ENCODE results near the gene STING1.
"Not testable (repeated sequence)": the region's sequence is repeated elsewhere in the genome, so short reads cannot be mapped to it uniquely, and the experiment has no call there.

STING1 gene

DNA sequence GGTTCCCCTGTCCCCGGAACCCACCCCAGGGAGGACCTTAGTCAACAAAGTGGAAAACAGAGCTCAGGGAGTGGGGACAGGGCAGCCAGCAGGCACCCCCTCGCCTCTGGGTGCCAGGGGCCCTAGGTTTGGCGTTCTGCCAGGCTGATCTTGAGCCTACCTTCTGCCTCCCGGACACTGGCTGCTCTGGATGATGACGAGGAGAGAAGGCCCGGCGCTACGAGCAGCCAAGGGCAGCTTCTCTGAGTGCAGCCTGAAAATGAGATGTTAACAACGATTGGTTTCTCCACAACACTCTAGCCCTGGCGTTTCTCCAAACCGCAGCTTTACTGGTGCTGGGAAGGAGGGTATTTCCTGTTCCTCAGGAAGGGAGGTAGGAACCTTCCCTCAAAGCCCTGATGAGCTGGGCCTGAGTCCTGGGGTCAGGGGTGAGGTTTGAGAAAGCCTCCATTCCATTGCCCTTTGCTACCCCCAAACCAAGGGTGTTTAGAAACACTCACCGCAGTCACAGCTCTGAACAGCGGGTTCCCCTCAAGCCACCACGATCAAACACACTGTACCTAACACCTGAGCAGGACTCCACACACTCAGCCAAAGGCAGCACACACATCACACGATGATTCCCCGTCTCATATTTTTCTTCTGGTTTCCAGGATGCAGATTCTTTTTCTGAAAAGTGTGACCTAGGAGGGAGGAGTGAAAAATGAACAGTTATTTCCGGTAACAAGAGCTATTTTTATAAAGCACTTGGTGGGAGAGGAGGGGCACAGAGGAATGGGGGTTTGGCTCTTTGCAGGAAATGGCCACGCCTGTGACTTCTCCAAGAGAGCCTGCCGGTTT lies at the start of gene STING1:
STING1 (minus strand) TSS at position 709 of the 840 bp plus-strand sequence. CDS start 1,054 bp downstream, outside the sequence.
- DNase-seq = peak; percentile 76 to 79

GRCh38 chr5:139531772-139532169 lies 49.2 kb upstream of the STING1 start:
- no peak for DNase-seq

DNA sequence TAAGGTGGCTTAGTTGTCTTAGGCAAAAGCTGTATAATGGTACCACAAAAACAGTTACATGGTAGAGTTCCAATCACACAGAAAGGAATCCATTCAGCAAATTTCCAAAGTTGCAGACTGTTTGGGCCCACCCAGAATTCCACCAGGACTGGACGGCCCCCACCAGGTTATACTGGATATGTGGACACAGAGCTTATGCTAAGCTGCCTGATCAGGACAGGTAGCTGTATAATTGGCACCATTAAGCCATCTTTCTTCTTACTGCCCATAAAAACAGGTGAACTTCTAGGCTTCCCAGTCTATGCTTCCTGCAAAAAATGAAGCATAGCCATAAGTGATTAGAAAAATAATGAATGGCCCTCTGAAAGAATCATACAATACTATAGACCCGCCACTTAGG lies 47.5 kb upstream of the STING1 start:
- DNase-seq = not testable (repeated sequence)

GRCh38 chr5:139528695-139529094 lies 46.1 kb upstream of the STING1 start:
- DNase-seq = not testable (repeated sequence)

GRCh38 chr5:139527896-139528467 lies 45.4 kb upstream of the STING1 start:
- DNase-seq = not testable (repeated sequence)

GRCh38 chr5:139527090-139527470 lies 44.5 kb upstream of the STING1 start:
- not testable (repeated sequence) for DNase-seq

GRCh38 chr5:139526309-139527089 lies 43.9 kb upstream of the STING1 start:
- DNase-seq = not testable (repeated sequence)

GRCh38 chr5:139525586-139526308 lies 43.2 kb upstream of the STING1 start:
- DNase-seq = not testable (repeated sequence)

GRCh38 chr5:139524940-139525585 lies 42.5 kb upstream of the STING1 start:
- DNase-seq = no peak

DNA sequence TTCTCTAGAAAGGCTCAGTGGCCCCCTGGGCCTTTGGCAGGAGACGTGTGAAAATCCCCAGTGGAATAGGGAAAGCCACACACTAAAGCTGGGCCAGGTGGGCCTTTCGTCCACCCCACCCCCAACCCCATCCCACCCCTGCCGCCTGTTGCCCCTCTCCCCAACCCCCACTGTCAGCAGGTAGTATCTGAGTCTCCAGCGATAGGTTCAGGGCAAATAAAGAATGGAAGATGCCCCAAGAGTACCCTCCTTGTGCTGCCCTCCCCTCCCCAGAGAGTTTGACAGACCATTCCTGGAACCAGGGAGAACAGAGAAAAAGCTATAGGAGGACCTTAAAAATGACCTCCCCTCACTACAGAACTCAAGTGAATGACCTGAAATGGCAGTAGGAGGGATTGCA lies 41.9 kb upstream of the STING1 start:
- DNase-seq = no peak

- DNase-seq = no peak
Measured at GRCh38 chr5:139523635-139524445, 41.3 kb upstream of the STING1 start.

- DNase-seq = peak; percentile 95 to 96
Measured at GRCh38 chr5:139517683-139518564, 35.4 kb upstream of the STING1 start.

DNA sequence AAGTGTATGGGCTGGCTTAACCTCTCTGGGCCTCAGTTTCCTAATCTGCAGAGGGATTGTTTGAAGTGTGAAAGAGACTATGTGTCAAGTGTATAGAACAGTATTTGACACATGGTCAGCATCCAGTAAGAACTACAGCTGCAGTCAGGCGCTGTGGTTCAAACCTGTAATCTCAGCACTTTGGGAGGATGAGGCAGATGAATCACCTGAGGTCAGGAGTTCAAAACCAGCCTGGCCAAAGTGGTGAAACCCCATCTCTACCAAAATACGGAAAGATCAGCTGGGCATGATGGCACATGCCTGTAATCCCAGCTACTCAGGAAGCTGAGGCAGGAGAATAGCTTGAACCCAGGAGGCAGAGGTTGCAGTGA lies 31.9 kb upstream of the STING1 start:
- DNase-seq = peak in 1 of 2 experiments; percentile 54

GRCh38 chr5:139513852-139514485 lies 31.4 kb upstream of the STING1 start:
- no peak for DNase-seq

- peak; percentile 83 to 85 for DNase-seq
Measured at GRCh38 chr5:139513434-139513833, 30.9 kb upstream of the STING1 start.

DNA sequence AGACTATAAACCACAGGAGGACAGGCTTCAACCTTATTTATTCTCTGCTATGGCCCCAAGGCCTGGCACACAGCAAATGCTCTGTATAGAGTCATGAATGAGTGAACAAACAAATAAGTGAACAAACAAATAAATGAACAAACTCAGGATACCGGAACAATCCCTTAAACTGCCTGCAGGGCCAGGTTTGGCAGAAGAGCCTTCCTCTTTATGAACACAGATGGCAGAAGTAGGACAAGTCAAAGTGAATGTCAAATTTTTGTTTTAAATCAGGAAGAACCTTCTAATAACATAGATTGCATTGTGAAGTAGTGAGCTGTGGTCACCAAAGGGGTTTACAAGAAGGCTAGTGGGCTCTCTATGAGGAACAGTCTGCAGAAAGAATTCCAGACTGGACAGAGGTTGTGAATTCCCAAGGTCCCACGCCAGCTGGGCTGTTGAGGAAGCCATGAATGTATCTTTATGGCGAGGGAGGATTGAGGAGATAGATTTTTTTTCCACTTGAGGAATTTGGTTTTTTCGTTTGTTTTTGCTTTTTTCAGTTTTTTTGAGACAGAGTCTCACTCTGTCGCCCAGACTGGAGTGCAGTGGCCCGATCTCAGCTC lies 30.3 kb upstream of the STING1 start:
- no peak for DNase-seq

DNA sequence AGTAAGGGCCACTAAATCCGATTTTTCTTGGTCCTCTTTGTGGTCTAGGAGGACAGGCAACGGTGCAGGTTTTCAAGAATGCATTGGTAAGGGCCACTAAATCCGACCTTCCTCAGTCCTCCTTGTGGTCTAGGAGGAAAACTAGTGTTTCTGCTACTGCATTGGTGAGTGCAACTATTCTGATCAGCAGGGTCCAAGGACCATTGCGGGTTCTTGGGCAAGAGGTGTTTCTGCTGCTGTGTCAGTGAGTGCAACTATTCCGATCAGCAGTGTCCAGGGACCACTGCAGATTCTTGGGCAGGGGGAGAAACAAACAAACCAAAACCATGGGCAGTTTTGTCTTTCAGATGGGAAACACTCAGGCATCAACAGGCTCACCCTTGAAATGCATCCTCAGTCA lies 22.2 kb upstream of the STING1 start:
- DNase-seq = not testable (repeated sequence)

DNA sequence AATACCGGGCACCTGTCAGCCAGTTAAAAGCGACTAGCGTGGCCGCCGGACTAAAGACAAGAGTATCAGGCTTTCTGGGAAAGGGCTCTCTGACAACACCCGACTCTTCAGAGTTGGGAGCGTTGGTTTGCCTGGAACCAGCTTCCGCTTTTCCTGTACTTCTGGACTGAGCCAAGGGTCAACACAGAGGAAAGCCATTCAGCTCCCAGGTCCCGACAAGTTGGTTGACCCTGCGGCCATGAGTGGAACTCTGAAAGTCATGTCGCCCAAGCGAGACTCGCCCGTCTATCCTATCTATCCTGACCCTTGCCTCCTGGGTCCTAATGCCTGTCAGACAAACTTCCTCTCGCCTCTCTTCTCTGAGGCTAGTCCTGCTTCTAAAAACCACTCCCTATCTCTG lies 21.3 kb upstream of the STING1 start:
- DNase-seq = not testable (repeated sequence)

Data from activated T-cell treated with anti-CD3 and anti-CD28 coated beads, Interleukin-2, amount 50 U/mL, for 48 hours (primary cell).